ENCODE results near the gene MYH3.

- no peak for TF ChIP-seq CTCF (IDR thresholded peaks at IDR 0.05; ENCODE audit: low read length)
- no peak for TF ChIP-seq EZH2 (IDR thresholded peaks at IDR 0.05; ENCODE audit: borderline replicate concordance, low read length)
Measured at GRCh38 chr17:10608244-10608643, 48.9 kb downstream of the MYH3 start.

Measured in OCI-LY1 (cell line).